Endodermal cell (in vitro differentiated cells): Measurements from ENCODE around the gene NETO1. TPM values are rescaled to one million over a fixed set of nuclear protein-coding genes. Genes with fewer than 3 reads are reported as not detected.

Experiments used
- DNase-seq: peaks from one replicate; pipeline ENCODE4 v3.0.0-alpha.2; 2017
- H3K27ac ChIP-seq: 2 replicates; pipeline ENCODE4 v1.5.1; 2013; ENCODE audit warnings: mild to moderate bottlenecking, low read depth, low read length, moderate library complexity
- H3K27me3 ChIP-seq: 2 replicates; pipeline ENCODE4 v1.6.1; 2013; ENCODE audit warnings: mild to moderate bottlenecking, low read length, moderate library complexity; ENCODE audit not compliant: insufficient read depth, control insufficient read depth, poor library complexity, severe bottlenecking
- H3K36me3 ChIP-seq: 2 replicates; pipeline ENCODE4 v1.7.0; 2013; ENCODE audit warnings: mild to moderate bottlenecking, low read length, moderate library complexity; ENCODE audit not compliant: control insufficient read depth, insufficient read depth
- H3K4me1 ChIP-seq: one replicate; pipeline ENCODE4 v1.7.0; 2013; ENCODE audit warnings: low read length; ENCODE audit not compliant: control insufficient read depth, insufficient read depth
- H3K4me3 ChIP-seq: 2 replicates; pipeline ENCODE4 v1.5.1; 2013; ENCODE audit warnings: mild to moderate bottlenecking, low read length, moderate library complexity
- H3K9ac ChIP-seq: 2 replicates; pipeline ENCODE4 v1.6.1; 2013; ENCODE audit warnings: mild to moderate bottlenecking, low read length, moderate library complexity; ENCODE audit not compliant: poor library complexity, severe bottlenecking; ENCODE audit errors: extremely low read depth
- H3K9me3 ChIP-seq: 2 replicates; pipeline ENCODE4 v1.6.1; 2013; ENCODE audit warnings: mild to moderate bottlenecking, low read length, moderate library complexity; ENCODE audit not compliant: control insufficient read depth
- H3K27ac Mint-ChIP-seq: 2 replicates; pipeline ENCODE4 v1.8.0; 2020; ENCODE audit warnings: mixed read lengths
- H3K27me3 Mint-ChIP-seq: 2 replicates; pipeline ENCODE4 v1.8.0; 2021; ENCODE audit warnings: mild to moderate bottlenecking, mixed read lengths; ENCODE audit not compliant: insufficient read depth
- H3K36me3 Mint-ChIP-seq: 2 replicates; pipeline ENCODE4 v1.8.0; 2020; ENCODE audit warnings: low read depth, mixed read lengths
- H3K4me1 Mint-ChIP-seq: 2 replicates; pipeline ENCODE4 v1.8.0; 2020; ENCODE audit warnings: mixed read lengths
- H3K4me3 Mint-ChIP-seq: 2 replicates; pipeline ENCODE4 v1.8.0; 2020; ENCODE audit warnings: mild to moderate bottlenecking, moderate library complexity, mixed read lengths
- H3K9me3 Mint-ChIP-seq: 2 replicates; pipeline ENCODE4 v1.8.0; 2020; ENCODE audit warnings: mild to moderate bottlenecking, mixed read lengths
- WGBS, 2 experiments: methylation state at CpG; one replicate each; pipeline versions ENCODE4 v1.1.5 to v1.1.7; 2013; ENCODE audit warnings: missing lambda C conversion rate in 2 of 2, mixed read lengths in 1 of 2; ENCODE audit not compliant: insufficient coverage in 1 of 2, insufficient read length in 1 of 2; 5-methylcytosine and 5-hydroxymethylcytosine counted together
- long read RNA-seq, 4 experiments: library from polyadenylated mRNA in 2 of 4; library from RNA in 1 of 4; library from capped mRNA in 1 of 4; stranded (forward) in 3 of 4; unstranded in 1 of 4; transcript quantifications; one replicate each; pipeline ENCODE4 v2.0.0, GENCODE V29; 2020 to 2021; ENCODE audit warnings: inconsistent platforms in 1 of 4
- polyA plus RNA-seq, 2 experiments: library from polyadenylated mRNA; stranded (reverse); fragments of 50-300 nt; gene quantifications; one replicate each; pipeline ENCODE4 v1.2.3, GENCODE V29; 2013
- total RNA-seq, 2 donors: library from RNA; stranded (reverse); fragmentation: NEBNext Ultra II Directional in 1 of 2; extraction: Animal tissue kit (Norgen Biotek cat#: 25700) in 1 of 2; gene quantifications; 2 replicates in 1 of 2; 3 replicates in 1 of 2; pipeline ENCODE4 v1.2.1, GENCODE V29; 2021
- TF ChIP-seq, protein P1 (sequence below): fragments of 200-600 bp; sonication (generic); conservative IDR thresholded peaks from 2 replicates; pipeline ENCODE4 v1.5.0; 2021; ENCODE audit warnings: antibody characterized with exemption, mild to moderate bottlenecking

Gene NETO1, protein sequence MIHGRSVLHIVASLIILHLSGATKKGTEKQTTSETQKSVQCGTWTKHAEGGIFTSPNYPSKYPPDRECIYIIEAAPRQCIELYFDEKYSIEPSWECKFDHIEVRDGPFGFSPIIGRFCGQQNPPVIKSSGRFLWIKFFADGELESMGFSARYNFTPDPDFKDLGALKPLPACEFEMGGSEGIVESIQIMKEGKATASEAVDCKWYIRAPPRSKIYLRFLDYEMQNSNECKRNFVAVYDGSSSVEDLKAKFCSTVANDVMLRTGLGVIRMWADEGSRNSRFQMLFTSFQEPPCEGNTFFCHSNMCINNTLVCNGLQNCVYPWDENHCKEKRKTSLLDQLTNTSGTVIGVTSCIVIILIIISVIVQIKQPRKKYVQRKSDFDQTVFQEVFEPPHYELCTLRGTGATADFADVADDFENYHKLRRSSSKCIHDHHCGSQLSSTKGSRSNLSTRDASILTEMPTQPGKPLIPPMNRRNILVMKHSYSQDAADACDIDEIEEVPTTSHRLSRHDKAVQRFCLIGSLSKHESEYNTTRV
- total RNA-seq: 1 to 10 TPM; 4.2 to 6.5 TPM
- 4.5 TPM for polyA plus RNA-seq (2013, experiment 1 of 2)
- polyA plus RNA-seq (2013, experiment 2 of 2): 3.6 TPM
- long read RNA-seq, experiment 1, partial matches to known transcripts: 0 of 1 reads
- long read RNA-seq, experiment 1, other reads (novel, unspliced or antisense): 1 of 1 reads
- long read RNA-seq, experiment 2, partial matches to known transcripts: 1 of 4 reads
- long read RNA-seq, experiment 2, other reads (novel, unspliced or antisense): 0 of 4 reads
- long read RNA-seq, experiment 3, partial matches to known transcripts: 1 of 1 reads
- long read RNA-seq, experiment 3, other reads (novel, unspliced or antisense): 0 of 1 reads
- long read RNA-seq, experiment 4: 0 reads

- Mint-ChIP-seq H3K27me3 (peaks cover 61% of the 10 kb centered on the region), H3K27ac (no peak within 1 kb of the TSS), H3K4me3 (peak within 1 kb of the TSS; percentile 50), H3K9me3 (no peaks in the 10 kb centered on the region), H3K4me1 (peaks cover 10% of the 10 kb centered on the region), H3K36me3 (no peaks in the 10 kb centered on the region)
- WGBS, 2 experiments: 0% methylated on average over 5 to 62 of the region's 85 CpGs
- H3K4me3 ChIP-seq: peak within 1 kb of the TSS; percentile 77
- DNase-seq: peak; percentile 85
- H3K27me3 ChIP-seq: peaks cover 68% of the 10 kb centered on the region
- H3K27ac ChIP-seq: no peak within 1 kb of the TSS
- H3K9ac ChIP-seq: no peak within 1 kb of the TSS
- no peaks in the 10 kb centered on the region for H3K36me3 ChIP-seq
- H3K9me3 ChIP-seq: no peaks in the 10 kb centered on the region
- no peaks in the 10 kb centered on the region for H3K4me1 ChIP-seq
- TF ChIP-seq, protein P1, sequence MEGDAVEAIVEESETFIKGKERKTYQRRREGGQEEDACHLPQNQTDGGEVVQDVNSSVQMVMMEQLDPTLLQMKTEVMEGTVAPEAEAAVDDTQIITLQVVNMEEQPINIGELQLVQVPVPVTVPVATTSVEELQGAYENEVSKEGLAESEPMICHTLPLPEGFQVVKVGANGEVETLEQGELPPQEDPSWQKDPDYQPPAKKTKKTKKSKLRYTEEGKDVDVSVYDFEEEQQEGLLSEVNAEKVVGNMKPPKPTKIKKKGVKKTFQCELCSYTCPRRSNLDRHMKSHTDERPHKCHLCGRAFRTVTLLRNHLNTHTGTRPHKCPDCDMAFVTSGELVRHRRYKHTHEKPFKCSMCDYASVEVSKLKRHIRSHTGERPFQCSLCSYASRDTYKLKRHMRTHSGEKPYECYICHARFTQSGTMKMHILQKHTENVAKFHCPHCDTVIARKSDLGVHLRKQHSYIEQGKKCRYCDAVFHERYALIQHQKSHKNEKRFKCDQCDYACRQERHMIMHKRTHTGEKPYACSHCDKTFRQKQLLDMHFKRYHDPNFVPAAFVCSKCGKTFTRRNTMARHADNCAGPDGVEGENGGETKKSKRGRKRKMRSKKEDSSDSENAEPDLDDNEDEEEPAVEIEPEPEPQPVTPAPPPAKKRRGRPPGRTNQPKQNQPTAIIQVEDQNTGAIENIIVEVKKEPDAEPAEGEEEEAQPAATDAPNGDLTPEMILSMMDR: no peak
Measured at GRCh38 chr18:72867746-72868584, at the start of gene NETO1. NETO1 (minus strand) TSS chr18:72867987; CDS start chr18:72867291, 696 bp downstream.

GRCh38 chr18:72910045-72910444 is 42.3 kb upstream of the NETO1 start:
- H3K4me3 ChIP-seq: no peak overlapping the region
- H3K4me1 ChIP-seq: no peaks in the 10 kb centered on the region
- no peaks in the 10 kb centered on the region for H3K27me3 Mint-ChIP-seq
- DNase-seq: no peak
- H3K27ac ChIP-seq: no peak overlapping the region
- H3K4me1 Mint-ChIP-seq: no peaks in the 10 kb centered on the region
- no peak overlapping the region for H3K27ac Mint-ChIP-seq
- WGBS, 2 experiments: 89 to 100% methylated on average over 3 to 5 of the region's 5 CpGs
- H3K9me3 ChIP-seq: no peaks in the 10 kb centered on the region
- no peaks in the 10 kb centered on the region for H3K36me3 ChIP-seq
- no peaks in the 10 kb centered on the region for H3K36me3 Mint-ChIP-seq
- no peaks in the 10 kb centered on the region for H3K27me3 ChIP-seq
- TF ChIP-seq, protein P1: no peak
- H3K9ac ChIP-seq: no peak overlapping the region
- H3K9me3 Mint-ChIP-seq: no peaks in the 10 kb centered on the region
- no peak overlapping the region for H3K4me3 Mint-ChIP-seq

GRCh38 chr18:72908181-72908580 is 40.4 kb upstream of the NETO1 start:
- H3K4me1 ChIP-seq: no peaks in the 10 kb centered on the region
- H3K9ac ChIP-seq: no peak overlapping the region
- Mint-ChIP-seq H3K4me3 (no peak overlapping the region), H3K27ac (no peak overlapping the region), H3K27me3 (no peaks in the 10 kb centered on the region), H3K4me1 (no peaks in the 10 kb centered on the region), H3K36me3 (no peaks in the 10 kb centered on the region), H3K9me3 (no peaks in the 10 kb centered on the region)
- DNase-seq: no peak
- H3K36me3 ChIP-seq: no peaks in the 10 kb centered on the region
- TF ChIP-seq, protein P1: no peak
- WGBS, 2 experiments: 42 to 100% methylated on average over 1 to 2 of the region's 2 CpGs
- no peaks in the 10 kb centered on the region for H3K9me3 ChIP-seq
- H3K4me3 ChIP-seq: no peak overlapping the region
- H3K27me3 ChIP-seq: no peaks in the 10 kb centered on the region
- no peak overlapping the region for H3K27ac ChIP-seq
